Smooth muscle cell (in vitro differentiated cells): Measurements from ENCODE around the gene KCNG2. TPM values are rescaled to one million over a fixed set of nuclear protein-coding genes. Genes with fewer than 3 reads are reported as not detected.

Experiments used
- DNase-seq: peaks from one replicate; lab custom pipeline; 2025; ENCODE audit not compliant: unreplicated experiment; lab: John Stamatoyannopoulos, UW
- H2AFZ ChIP-seq: fragments of 200-600 bp; sonication (generic); 2 replicates; pipeline ENCODE4 v1.6.0; 2016; ENCODE audit warnings: antibody characterized with exemption, low read depth, mild to moderate bottlenecking
- H3F3A ChIP-seq: fragments of 200-600 bp; sonication (generic); 2 replicates; pipeline ENCODE4 v1.6.0; 2017; ENCODE audit warnings: antibody characterized with exemption, low read depth
- H3K27ac ChIP-seq: fragments of 200-600 bp; sonication (generic); 2 replicates; pipeline ENCODE4 v1.5.1; 2016; ENCODE audit warnings: low read depth, mild to moderate bottlenecking
- H3K27me3 ChIP-seq: fragments of 200-600 bp; sonication (generic); 2 replicates; pipeline ENCODE4 v1.6.1; 2016; ENCODE audit warnings: low read depth, mild to moderate bottlenecking
- H3K36me3 ChIP-seq: fragments of 200-600 bp; sonication (generic); 2 replicates; pipeline ENCODE4 v1.5.1; 2016; ENCODE audit warnings: low read depth
- H3K4me1 ChIP-seq: fragments of 200-600 bp; sonication (generic); 2 replicates; pipeline ENCODE4 v1.5.1; 2016; ENCODE audit warnings: low read depth
- H3K4me2 ChIP-seq: fragments of 200-600 bp; sonication (generic); 2 replicates; pipeline ENCODE4 v1.6.0; 2016; ENCODE audit warnings: mild to moderate bottlenecking
- H3K4me3 ChIP-seq: fragments of 200-600 bp; sonication (generic); 2 replicates; pipeline ENCODE4 v1.5.1; 2016; ENCODE audit warnings: mild to moderate bottlenecking
- H3K79me2 ChIP-seq: fragments of 200-600 bp; sonication (generic); 2 replicates; pipeline ENCODE4 v1.6.0; 2016; ENCODE audit warnings: low read depth, mild to moderate bottlenecking
- H3K9ac ChIP-seq: fragments of 200-600 bp; sonication (generic); 2 replicates; pipeline ENCODE4 v1.6.0; 2016; ENCODE audit warnings: low read depth
- H3K9me3 ChIP-seq: fragments of 200-600 bp; sonication (generic); replicated peaks from 2 replicates; pipeline ENCODE4 v1.5.1; 2016; ENCODE audit warnings: low read depth
- H4K20me1 ChIP-seq: fragments of 200-600 bp; sonication (generic); 2 replicates; pipeline ENCODE4 v1.6.0; 2016; ENCODE audit warnings: low read depth
- WGBS: methylation state at CpG from one replicate; pipeline ENCODE4 v1.1.7; 2016; ENCODE audit warnings: low lambda C conversion rate; 5-methylcytosine and 5-hydroxymethylcytosine counted together
- polyA plus RNA-seq: library from polyadenylated mRNA; unstranded; fragments of >200 nt; fragmentation: Nextera tagmentation; extraction: Ambion mirVana; gene quantifications from 2 replicates; pipeline ENCODE4 v1.2.1, GENCODE V29; 2016
- total RNA-seq: library from RNA; depleted of rRNA; stranded (reverse); fragments of >200 nt; gene quantifications from 2 replicates; pipeline ENCODE4 v1.2.3, GENCODE V29; 2014
- TF ChIP-seq, protein P1 (sequence below): fragments of 200-600 bp; sonication (generic); IDR thresholded peaks from 2 replicates; pipeline ENCODE4 v1.5.1; 2017; ENCODE audit warnings: borderline replicate concordance, mild to moderate bottlenecking, antibody characterized with exemption; ENCODE audit not compliant: insufficient read depth, poor library complexity, severe bottlenecking

KCNG2 gene
- total and polyA plus RNA-seq, 2 experiments from 2014 or later, result 0.17 TPM; not detected in 1

DNA sequence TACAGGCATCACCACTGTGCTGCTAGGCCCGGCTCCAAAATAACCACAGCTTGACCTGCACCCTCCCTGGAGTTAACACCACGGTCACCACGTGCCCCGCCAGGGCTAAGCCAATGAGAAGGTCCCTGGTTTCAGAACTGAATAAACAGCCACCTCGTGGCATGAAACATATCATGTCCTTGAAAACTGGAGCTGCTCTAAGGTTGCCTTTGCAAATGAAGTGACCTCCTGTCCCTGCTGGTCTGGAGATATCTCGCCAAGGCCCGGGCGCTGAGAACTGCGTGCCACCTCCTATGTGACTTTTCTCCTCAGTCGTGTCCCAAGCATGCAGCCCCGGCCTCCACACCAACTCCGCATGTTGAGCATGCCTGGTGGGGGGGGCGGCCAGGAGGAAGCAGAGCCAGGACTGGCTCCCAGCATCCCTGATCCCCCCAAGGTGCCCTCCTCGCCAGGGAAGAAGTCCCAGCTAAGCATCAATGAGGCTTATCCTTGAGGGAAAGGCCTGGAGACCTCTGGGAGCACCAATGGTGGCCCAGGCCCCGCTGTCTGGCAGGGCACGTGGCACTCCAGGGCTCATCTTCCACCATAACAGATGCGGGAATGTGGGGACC, 16.3 kb upstream of the KCNG2 start:
- no peaks in the 10 kb centered on the region for H3K79me2 ChIP-seq
- H3K27me3 ChIP-seq, result peaks cover 15% of the 10 kb centered on the region
- no peaks in the 10 kb centered on the region for H3K36me3 ChIP-seq
- no peak overlapping the region for H3K4me3 ChIP-seq
- H3K9me3 ChIP-seq, result no peaks in the 10 kb centered on the region
- H4K20me1 ChIP-seq, result no peaks in the 10 kb centered on the region
- H3K9ac ChIP-seq, result no peak overlapping the region
- no peaks in the 10 kb centered on the region for H3F3A ChIP-seq
- 91% methylated on average over 17 of the region's 17 CpGs for WGBS
- H3K27ac ChIP-seq, result no peak overlapping the region
- H3K4me1 ChIP-seq, result no peaks in the 10 kb centered on the region
- H2AFZ ChIP-seq, result no peak overlapping the region
- TF ChIP-seq, protein P1, sequence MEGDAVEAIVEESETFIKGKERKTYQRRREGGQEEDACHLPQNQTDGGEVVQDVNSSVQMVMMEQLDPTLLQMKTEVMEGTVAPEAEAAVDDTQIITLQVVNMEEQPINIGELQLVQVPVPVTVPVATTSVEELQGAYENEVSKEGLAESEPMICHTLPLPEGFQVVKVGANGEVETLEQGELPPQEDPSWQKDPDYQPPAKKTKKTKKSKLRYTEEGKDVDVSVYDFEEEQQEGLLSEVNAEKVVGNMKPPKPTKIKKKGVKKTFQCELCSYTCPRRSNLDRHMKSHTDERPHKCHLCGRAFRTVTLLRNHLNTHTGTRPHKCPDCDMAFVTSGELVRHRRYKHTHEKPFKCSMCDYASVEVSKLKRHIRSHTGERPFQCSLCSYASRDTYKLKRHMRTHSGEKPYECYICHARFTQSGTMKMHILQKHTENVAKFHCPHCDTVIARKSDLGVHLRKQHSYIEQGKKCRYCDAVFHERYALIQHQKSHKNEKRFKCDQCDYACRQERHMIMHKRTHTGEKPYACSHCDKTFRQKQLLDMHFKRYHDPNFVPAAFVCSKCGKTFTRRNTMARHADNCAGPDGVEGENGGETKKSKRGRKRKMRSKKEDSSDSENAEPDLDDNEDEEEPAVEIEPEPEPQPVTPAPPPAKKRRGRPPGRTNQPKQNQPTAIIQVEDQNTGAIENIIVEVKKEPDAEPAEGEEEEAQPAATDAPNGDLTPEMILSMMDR, result no peak
- no peak for DNase-seq
- no peak overlapping the region for H3K4me2 ChIP-seq

DNA sequence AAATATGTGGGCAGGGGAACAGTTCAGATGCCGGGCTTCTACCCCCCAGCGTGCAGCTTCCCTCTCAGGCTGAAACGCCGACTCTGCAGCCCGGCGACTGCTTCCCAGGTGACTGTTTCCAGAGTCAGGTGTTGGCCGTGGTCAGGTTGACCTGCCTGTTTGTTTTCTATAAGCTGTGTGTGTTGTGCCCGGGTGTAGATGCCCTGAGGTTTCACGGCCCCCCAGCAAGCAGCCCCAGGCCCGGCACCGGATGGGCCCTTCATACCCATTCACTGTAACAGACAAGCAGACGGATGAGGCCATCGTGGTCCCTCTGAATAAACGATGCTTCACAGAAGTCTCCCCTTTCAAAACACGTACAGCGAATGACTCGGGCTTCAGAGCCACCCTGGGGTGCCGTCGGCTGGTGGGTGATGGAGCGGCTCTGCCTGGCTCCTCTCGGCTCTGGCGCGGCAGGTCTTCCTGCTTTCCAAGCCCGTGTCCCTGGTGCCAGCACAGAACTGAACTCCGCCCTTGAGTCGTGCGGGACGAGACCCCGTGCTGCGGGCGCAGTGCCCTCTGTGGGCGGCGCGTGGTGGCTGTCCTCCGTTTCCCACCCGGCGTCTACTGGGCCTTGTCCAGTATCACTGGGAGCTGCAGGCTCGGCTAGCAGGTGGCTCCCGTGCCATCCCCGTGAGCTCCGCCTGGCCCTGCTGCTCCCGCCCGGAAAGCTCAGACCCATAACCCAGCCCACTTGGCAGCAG, 15.0 kb upstream of the KCNG2 start:
- TF ChIP-seq, protein P1, result no peak
- no peaks in the 10 kb centered on the region for H3F3A ChIP-seq
- peaks cover 27% of the 10 kb centered on the region for H3K27me3 ChIP-seq
- H3K9me3 ChIP-seq, result no peaks in the 10 kb centered on the region
- H3K9ac ChIP-seq, result no peak overlapping the region
- H3K4me3 ChIP-seq, result no peak overlapping the region
- H4K20me1 ChIP-seq, result no peaks in the 10 kb centered on the region
- no peaks in the 10 kb centered on the region for H3K4me1 ChIP-seq
- DNase-seq, result no peak
- no peak overlapping the region for H3K4me2 ChIP-seq
- H3K79me2 ChIP-seq, result no peaks in the 10 kb centered on the region
- no peak overlapping the region for H3K27ac ChIP-seq
- WGBS, result 91% methylated on average over 43 of the region's 43 CpGs
- no peak overlapping the region for H2AFZ ChIP-seq
- H3K36me3 ChIP-seq, result no peaks in the 10 kb centered on the region

DNA sequence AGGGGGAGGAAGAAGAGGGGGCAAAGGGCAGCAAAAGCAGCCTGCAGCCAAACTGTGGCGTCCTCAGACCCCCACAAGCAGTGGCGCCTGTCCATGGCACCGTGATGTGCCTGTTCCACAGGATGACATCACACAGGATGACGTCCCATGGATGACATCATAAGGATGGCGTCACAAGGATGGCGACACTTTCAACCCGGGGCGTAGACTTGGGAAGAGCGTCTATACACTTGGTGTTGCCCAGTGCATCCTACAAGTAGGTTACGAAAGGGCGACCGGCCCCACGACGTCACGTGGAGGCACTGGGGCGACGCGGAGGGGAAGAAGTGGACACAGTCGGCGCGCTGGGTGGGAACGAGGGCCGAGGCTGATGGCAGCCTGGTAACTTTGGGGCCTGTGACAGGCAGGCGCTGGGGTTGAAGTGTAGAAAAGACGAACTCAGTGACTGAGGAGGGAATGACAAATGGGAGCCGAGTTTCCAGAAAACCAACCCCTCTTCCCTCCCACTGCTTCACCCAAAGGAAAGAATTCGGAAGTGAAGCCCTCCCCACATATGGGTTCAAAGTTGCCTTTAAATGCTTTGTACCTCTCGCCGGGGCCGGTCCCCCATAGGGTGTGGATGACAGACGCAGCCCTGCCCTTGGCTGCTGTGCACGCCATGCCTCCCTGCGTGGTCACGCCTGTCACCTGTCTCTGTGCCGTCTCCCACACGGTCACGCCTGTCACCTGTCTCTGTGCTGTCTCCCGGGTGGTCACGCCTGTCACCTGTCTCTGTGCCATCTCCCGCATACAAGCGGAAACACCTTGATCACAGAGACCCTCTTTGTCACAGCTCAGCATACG, 13.4 kb upstream of the KCNG2 start:
- Histone ChIP-seq H4K20me1 (no peaks in the 10 kb centered on the region), H3F3A (no peaks in the 10 kb centered on the region), H2AFZ (no peak overlapping the region), H3K4me2 (no peak overlapping the region), H3K9me3 (no peaks in the 10 kb centered on the region), H3K79me2 (no peaks in the 10 kb centered on the region), H3K36me3 (no peaks in the 10 kb centered on the region), H3K27me3 (peaks cover 41% of the 10 kb centered on the region), H3K4me1 (no peaks in the 10 kb centered on the region), H3K9ac (no peak overlapping the region), H3K27ac (no peak overlapping the region), H3K4me3 (no peak overlapping the region)
- TF ChIP-seq, protein P1, result no peak
- DNase-seq, result no peak
- WGBS, result 91% methylated on average over 42 of the region's 42 CpGs
